HCT116 (cell line): ENCODE measurements around the gene MIDN. TPM values are rescaled to one million over a fixed set of nuclear protein-coding genes. Genes with fewer than 3 reads are reported as not detected.

Source experiments
- ATAC-seq: fragments of 200-7000 bp; cut with Tn5 transposase; 2 replicates; pipeline ENCODE4 v1.9.1; 2020; ENCODE audit warnings: mild to moderate bottlenecking, moderate library complexity
- BruUV-seq: library from RNA; stranded (reverse); fragments of 400-500 nt; replicated peaks from 2 replicates; lab custom pipeline; 2021; lab: Mats Ljungman, UMichigan
- CTCF ChIA-PET: fragments of 300-600 bp; sonication (Branson Sonifier 250); formaldehyde crosslinking; loops from one replicate; lab custom pipeline; 2021; ENCODE audit warnings: antibody characterized with exemption; lab: Charles Lee
- POLR2A ChIA-PET: fragments of 300-600, 350-600 bp; sonication (Branson Sonifier 250); formaldehyde crosslinking; loops from one replicate; lab custom pipeline; 2021; ENCODE audit warnings: antibody characterized with exemption; lab: Charles Lee
- RAD21 ChIA-PET, 2 experiments: fragments of 300-600 bp; sonication (Branson Sonifier 250); formaldehyde crosslinking; loops; one replicate each; lab custom pipeline; 2023; ENCODE audit warnings: low total read pairs in 2 of 2; ENCODE audit not compliant: uncharacterized antibody in 2 of 2, unreplicated experiment in 2 of 2, low non-redundant PET in 1 of 2; lab: Charles Lee
- DNase-seq: peaks from one replicate; pipeline ENCODE4 v3.0.0-alpha.2; 2010; ENCODE audit warnings: low read depth, low spot score
- H2AFZ ChIP-seq: fragments of 200-600 bp; shearing (Covaris generic), sonication (generic); 2 replicates; pipeline ENCODE4 v1.6.1; 2017; ENCODE audit warnings: low read depth, mixed run types, mixed read lengths, antibody characterized with exemption, low read length; ENCODE audit not compliant: poor library complexity, severe bottlenecking
- H3K27ac ChIP-seq: 2 replicates; pipeline ENCODE4 v1.5.1; 2012; ENCODE audit warnings: low read depth, low read length
- H3K27me3 ChIP-seq: fragments of 200-600 bp; sonication (generic); 2 replicates; pipeline ENCODE4 v1.6.1; 2016; ENCODE audit warnings: mixed run types, low read length, mixed read lengths; ENCODE audit not compliant: insufficient read depth
- H3K36me3 ChIP-seq, 2 experiments: fragments of 200-500 bp in 1 of 2; fragments of 200-600 bp in 1 of 2; sonication (Bioruptor generic) in 1 of 2; sonication (generic) in 1 of 2; 2 replicates each; pipeline versions ENCODE4 v1.5.1 to v1.6.1; 2014 to 2016; ENCODE audit warnings: low read length in 2 of 2, inconsistent platforms in 1 of 2, mixed read lengths in 1 of 2, mixed run types in 1 of 2; ENCODE audit not compliant: insufficient read depth in 2 of 2, control insufficient read depth in 1 of 2
- H3K4me1 ChIP-seq, 2 experiments: fragments of 200-600 bp in 1 of 2; sonication (generic) in 1 of 2; 2 replicates each; pipeline versions ENCODE4 v1.5.1 to v1.6.1; 2012 to 2017; ENCODE audit warnings: low read length in 2 of 2, inconsistent platforms in 1 of 2, mild to moderate bottlenecking in 1 of 2, mixed read lengths in 1 of 2, mixed run types in 1 of 2, moderate library complexity in 1 of 2; ENCODE audit not compliant: insufficient read depth in 2 of 2, control insufficient read depth in 1 of 2
- H3K4me2 ChIP-seq: fragments of 200-600 bp; sonication (generic); 2 replicates; pipeline ENCODE4 v1.6.1; 2017; ENCODE audit warnings: mixed run types, low read length, mixed read lengths
- H3K4me3 ChIP-seq, 2 experiments: fragments of 200-600 bp in 1 of 2; sonication (generic) in 1 of 2; replicated peaks in 1 of 2; 2 replicates each; pipeline ENCODE4 v1.5.1; 2011 to 2016; ENCODE audit warnings: low read length in 2 of 2, control low read depth in 1 of 2, low read depth in 1 of 2, mild to moderate bottlenecking in 1 of 2, mixed read lengths in 1 of 2, mixed run types in 1 of 2
- H3K79me2 ChIP-seq: fragments of 200-600 bp; sonication (generic); 2 replicates; pipeline ENCODE4 v1.6.1; 2017; ENCODE audit warnings: mild to moderate bottlenecking, mixed run types, low read length, moderate library complexity, mixed read lengths; ENCODE audit not compliant: insufficient read depth
- H3K9ac ChIP-seq: fragments of 200-600 bp; sonication (generic); 2 replicates; pipeline ENCODE4 v1.6.1; 2016; ENCODE audit warnings: low read length, mixed read lengths
- H3K9me2 ChIP-seq: fragments of 200-600 bp; sonication (generic), shearing (Covaris generic); 2 replicates; pipeline ENCODE4 v1.6.1; 2017; ENCODE audit warnings: mixed run types, mild to moderate bottlenecking, moderate library complexity; ENCODE audit not compliant: insufficient read depth
- H3K9me3 ChIP-seq, 2 experiments: fragments of 200-500 bp in 1 of 2; fragments of 200-600 bp in 1 of 2; sonication (Bioruptor generic) in 1 of 2; sonication (generic) in 1 of 2; 2 replicates each; pipeline ENCODE4 v1.6.1; 2014 to 2017; ENCODE audit warnings: low read length in 2 of 2, mixed read lengths in 2 of 2, inconsistent platforms in 1 of 2, low read depth in 1 of 2, mild to moderate bottlenecking in 1 of 2, mixed run types in 1 of 2, moderate library complexity in 1 of 2; ENCODE audit not compliant: control insufficient read depth in 1 of 2, insufficient read depth in 1 of 2
- H4K20me1 ChIP-seq: fragments of 200-600 bp; sonication (generic), shearing (Covaris generic); 2 replicates; pipeline ENCODE4 v1.6.1; 2017; ENCODE audit warnings: mixed run types, mild to moderate bottlenecking, moderate library complexity; ENCODE audit not compliant: insufficient read depth
- CTCF ChIP-seq, 3 experiments: fragments of 200-600 bp in 1 of 3; sonication (generic) in 1 of 3; IDR thresholded peaks in 2 of 3; conservative IDR thresholded peaks in 1 of 3; 2 replicates each; pipeline ENCODE4 v1.5.1; 2012 to 2017; ENCODE audit warnings: low read depth in 2 of 3, low read length in 2 of 3, antibody characterized with exemption in 1 of 3, borderline replicate concordance in 1 of 3, control low read depth in 1 of 3, mild to moderate bottlenecking in 1 of 3, mixed read lengths in 1 of 3, mixed run types in 1 of 3, moderate library complexity in 1 of 3; ENCODE audit not compliant: insufficient read depth in 1 of 3
- EZH2phosphoT487 ChIP-seq: fragments of 200-600 bp; IDR thresholded peaks from 2 replicates; pipeline ENCODE4 v1.6.1; 2018; ENCODE audit warnings: antibody characterized with exemption, borderline replicate concordance
- FOSL1 ChIP-seq: IDR thresholded peaks from 2 replicates; pipeline ENCODE4 v1.6.1; 2012; ENCODE audit warnings: low read depth
- MAX ChIP-seq: IDR thresholded peaks from 2 replicates; pipeline ENCODE4 v1.6.1; 2012
- POLR2A ChIP-seq: IDR thresholded peaks from 2 replicates; pipeline ENCODE4 v1.7.0; 2011; ENCODE audit warnings: borderline replicate concordance; ENCODE audit not compliant: insufficient read depth, insufficient read length; ENCODE audit errors: extremely low read depth
- POLR2AphosphoS5 ChIP-seq: IDR thresholded peaks from 2 replicates; pipeline ENCODE4 v1.6.1; 2011; ENCODE audit warnings: mild to moderate bottlenecking, low read depth, low read length, moderate library complexity
- RAD21 ChIP-seq: IDR thresholded peaks from 2 replicates; pipeline ENCODE4 v1.6.1; 2012; ENCODE audit warnings: low read depth, mild to moderate bottlenecking
- REST ChIP-seq: IDR thresholded peaks from 2 replicates; pipeline ENCODE4 v1.6.1; 2012; ENCODE audit warnings: low read depth
- TCF7L2 ChIP-seq: IDR thresholded peaks from 2 replicates; pipeline ENCODE4 v1.7.0; 2011; ENCODE audit warnings: borderline replicate concordance, inconsistent platforms; ENCODE audit not compliant: insufficient read depth, insufficient read length; ENCODE audit errors: extremely low read depth
- YY1 ChIP-seq: IDR thresholded peaks from 2 replicates; pipeline ENCODE4 v1.6.1; 2011; ENCODE audit warnings: low read length, low read depth, moderate library complexity, mild to moderate bottlenecking; ENCODE audit not compliant: insufficient replicate concordance; ENCODE audit errors: extremely low read depth
- ZFX ChIP-seq: fragments of 450-650 bp; IDR thresholded peaks from 2 replicates; pipeline ENCODE4 v1.6.1; 2017
- intact Hi-C: fragments of 100-400 bp; cut with micrococcal nuclease; formaldehyde crosslinking; loops from 2 replicates; pipeline ENCODE4 v1.10.0; 2022
- total RNA-seq: library from RNA; stranded (reverse); gene quantifications from one replicate; pipeline ENCODE4 v1.2.1, GENCODE V29; 2021; ENCODE audit not compliant: unreplicated experiment

Gene MIDN
- total RNA-seq, 1 experiment from 2014 or later: 146 TPM

- TF ChIP-seq MAX: no peak
- TF ChIP-seq CTCF (IDR thresholded peaks at IDR 0.05 in 2 of 3, conservative IDR thresholded peaks at IDR 0.05 in 1 of 3; ENCODE audit: borderline replicate concordance in 1 of 3, insufficient read depth in 1 of 3, low read depth in 2 of 3, low read length in 2 of 3): peak in 2 of 3 experiments; percentile 90 to 92; a peak in 4 of 6 replicates
- TF ChIP-seq FOSL1: no peak
- TF ChIP-seq POLR2AphosphoS5: 0 out of 2 replicates have a peak, but pooled peaks have one; percentile 8
- no peak for TF ChIP-seq EZH2phosphoT487
- no peak for TF ChIP-seq REST
- peak; percentile 5 for TF ChIP-seq YY1
- no peak for TF ChIP-seq RAD21
- no peak for TF ChIP-seq POLR2A
- TF ChIP-seq TCF7L2: no peak
- 0 out of 2 replicates have a peak, but pooled peaks have one; percentile 34 for TF ChIP-seq ZFX
- H2AFZ ChIP-seq: no peak overlapping the region
Measured at GRCh38 chr19:1243768-1244692, 4.4 kb upstream of the MIDN start.

More at GRCh38 chr19:1243768-1244692, 4.4 kb upstream of the MIDN start:
- Histone ChIP-seq H3K27me3 (no peaks in the 10 kb centered on the region), H3K9ac (peak overlapping the region; percentile 99), H3K79me2 (peaks cover 44% of the 10 kb centered on the region), H3K9me3 (no peaks in the 10 kb centered on the region), H3K27ac (peak overlapping the region; percentile 100), H3K9me2 (no peaks in the 10 kb centered on the region), H3K36me3 (peaks cover 0 to 16% of the 10 kb centered on the region in 2 experiments; a peak in 1 of 4 replicates), H3K4me2 (peak overlapping the region; percentile 98), H3K4me1 (peaks cover 58 to 76% of the 10 kb centered on the region in 2 experiments), H4K20me1 (peaks cover 13% of the 10 kb centered on the region; the same call in 1 of the 2 replicates), H3K4me3 (peak overlapping the region; percentile 9 to 89; a peak in 3 of 4 replicates)
- BruUV-seq: no TSS peak
- ChIA-PET CTCF (interaction anchor here (0.7 to 5.2 kb wide), 25 partner anchors 9 to 552 kb away, joined by 3 to 325 read pairs (median 4); partner anchors contain the start of genes ABCA7, CIRBP, CNN2 and FAM174C), RAD21 (interaction anchor here (0.7 to 2.1 kb wide), 8 partner anchors 9 to 30 kb away, joined by 4 to 51 read pairs (median 10); partner anchors contain the start of gene CIRBP (in 2 of the 2)), POLR2A (interaction anchor here (0.8 to 5.3 kb wide), 11 partner anchors 9 to 216 kb away, joined by 3 to 139 read pairs (median 4); partner anchors contain the start of genes CIRBP and FAM174C)
- DNase-seq (no peak), ATAC-seq (peak; percentile 24)
- intact Hi-C loops: loop anchor here (1.0 to 10.0 kb wide), 4 partner anchors 22 to 449 kb away; partner anchors contain the start of genes CNN2, GPX4, PTBP1 and RNU6-2
